ENCODE data around the gene GCN1. TPM values are rescaled to one million over a fixed set of nuclear protein-coding genes. Genes with fewer than 3 reads are reported as not detected.

Gene GCN1
- total and polyA plus RNA-seq, 10 of the 15 experiments (the other 5 are each of a cell fraction or from before 2014, with no cell fraction given) = 10.8 to 150 (median 58.3) TPM

- ATAC-seq (peak; percentile 66), FAIRE-seq (no peak), DNase-seq (ENCODE audit: low read depth, low spot score) (no peak)
- BruUV-seq (replicated peaks) = no TSS peak
- Histone ChIP-seq H3K79me2 (ENCODE audit: control insufficient read depth, insufficient read depth, low read length) (no peaks in the 10 kb centered on the region), H3K36me3 (ENCODE audit: control insufficient read depth in 2 of 2, insufficient read depth in 2 of 2, low read length in 1 of 2) (no peaks in the 10 kb centered on the region), H3K27me3 (replicated peaks in 1 of 2; ENCODE audit: control insufficient read depth in 2 of 2, insufficient read depth in 2 of 2, low read length in 1 of 2) (no peaks in the 10 kb centered on the region; a peak in 1 of 4 replicates), H3K4me3 (no peak overlapping the region), H3K4me1 (ENCODE audit: control insufficient read depth, insufficient read depth, low read length) (peaks cover 5% of the 10 kb centered on the region; the same call in 1 of the 2 replicates), H2AFZ (ENCODE audit: control insufficient read depth, low read depth, low read length) (no peak overlapping the region), H3K4me2 (ENCODE audit: control insufficient read depth, insufficient read depth) (no peak overlapping the region), H3K9me3 (replicated peaks; ENCODE audit: control insufficient read depth, insufficient read depth, low read length) (no peaks in the 10 kb centered on the region), H3K27ac (ENCODE audit: control insufficient read depth, insufficient read depth) (no peak overlapping the region), H3K9ac (ENCODE audit: control insufficient read depth, insufficient read depth, low read length) (no peak overlapping the region), H4K20me1 (ENCODE audit: control insufficient read depth, insufficient read depth) (no peaks in the 10 kb centered on the region)
- TF ChIP-seq ZBTB33 (IDR thresholded peaks at IDR 0.05) = no peak
- peak; percentile 9 to 26 (median 26); a peak in 4 of 6 replicates for TF ChIP-seq CTCF (IDR thresholded peaks at IDR 0.05 in 2 of 3, conservative IDR thresholded peaks at IDR 0.05 in 1 of 3; ENCODE audit: control insufficient read depth in 2 of 3, extremely low read depth in 1 of 3, insufficient read depth in 1 of 3, low read depth in 3 of 3, low read length in 3 of 3)
- POLR2A ChIA-PET = interaction anchor here (0.9 kb wide), 1 partner anchor 14 kb away, joined by 3 read pairs; no protein-coding TSS in a partner anchor
- 53% methylated on average over 13 of the region's 13 CpGs for WGBS (ENCODE audit: insufficient coverage, insufficient replicate concordance, low lambda C conversion rate, missing lambda C conversion rate)
- intact Hi-C loops (cut with micrococcal nuclease; ENCODE audit: unreplicated experiment) = no loop called here
- RAD21 ChIA-PET (ENCODE audit: unreplicated experiment) = interaction anchor here (2.2 kb wide), 1 partner anchor 31 kb away, joined by 10 read pairs; the partner anchor contains the start of gene PXN
- SMC1A ChIA-PET (ENCODE audit: uncharacterized antibody, unreplicated experiment) = interaction anchor here (1.0 to 1.6 kb wide), 3 partner anchors 13 to 31 kb away, joined by 3 to 4 read pairs (median 3); partner anchors contain the start of gene PXN
- CTCF ChIA-PET = interaction anchor here (0.5 to 5.6 kb wide), 6 partner anchors 14 to 412 kb away, joined by 3 to 47 read pairs (median 4); partner anchors contain the start of genes PXN and RPLP0
- in situ Hi-C loops (cut with MboI) = no loop called here
Measured at GRCh38 chr12:120234643-120235368, 40.3 kb upstream of the GCN1 start.
